Stimulated activated CD4-positive, alpha-beta T cell treated with anti-CD3 and anti-CD28 coated beads, Interleukin-2, amount 100 ng/mL, for 24 hours (primary cell): Measurements from ENCODE around the gene ABLIM1.
A peak's percentile ranks its signal among the peaks of the same experiment; 100 is the strongest.

Experiments
- DNase-seq, 2 donors: peaks; one replicate each; pipeline ENCODE4 v3.0.0-alpha.2; 2020

The ABLIM1 gene

DNA sequence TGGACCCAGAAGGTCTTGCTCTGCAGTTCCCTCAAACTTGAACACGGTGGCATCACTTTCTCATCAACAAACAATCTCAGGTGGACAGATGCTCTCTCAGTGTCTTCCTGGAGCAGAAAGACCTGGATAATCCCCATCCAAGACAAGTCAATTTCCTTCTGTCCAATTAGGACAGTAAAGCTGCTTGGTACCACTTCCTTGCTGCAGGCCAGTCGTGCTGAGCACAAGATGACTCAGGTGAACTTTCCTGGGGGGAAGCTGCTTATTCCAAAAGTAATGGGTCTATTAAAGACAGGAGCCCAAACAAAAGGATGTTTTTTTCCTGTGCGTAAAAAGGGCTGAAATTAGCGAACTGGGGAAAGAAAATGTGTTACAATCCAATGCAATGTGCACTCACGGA lies 146.2 kb downstream of the ABLIM1 start:
- DNase-seq: no peak

DNA sequence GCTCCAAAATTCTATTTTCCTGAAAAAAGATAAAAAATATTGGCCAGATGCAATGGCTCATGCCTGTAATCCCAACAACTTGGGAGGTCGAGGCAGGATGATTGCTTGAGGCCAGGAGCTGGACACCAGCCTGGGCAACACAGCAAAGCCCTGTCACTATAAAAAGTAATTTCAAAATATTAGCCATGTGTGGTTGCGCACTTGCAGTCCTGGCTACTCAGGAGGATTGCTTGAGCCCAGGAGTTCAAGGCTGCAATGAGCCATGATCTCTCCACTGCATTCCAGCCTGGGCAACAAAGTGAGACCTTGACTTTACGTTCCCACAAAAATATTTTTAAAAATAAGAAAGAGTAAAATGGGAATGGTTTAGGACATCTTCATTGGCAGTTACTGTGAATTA lies 149.7 kb downstream of the ABLIM1 start:
- no peak for DNase-seq

DNA sequence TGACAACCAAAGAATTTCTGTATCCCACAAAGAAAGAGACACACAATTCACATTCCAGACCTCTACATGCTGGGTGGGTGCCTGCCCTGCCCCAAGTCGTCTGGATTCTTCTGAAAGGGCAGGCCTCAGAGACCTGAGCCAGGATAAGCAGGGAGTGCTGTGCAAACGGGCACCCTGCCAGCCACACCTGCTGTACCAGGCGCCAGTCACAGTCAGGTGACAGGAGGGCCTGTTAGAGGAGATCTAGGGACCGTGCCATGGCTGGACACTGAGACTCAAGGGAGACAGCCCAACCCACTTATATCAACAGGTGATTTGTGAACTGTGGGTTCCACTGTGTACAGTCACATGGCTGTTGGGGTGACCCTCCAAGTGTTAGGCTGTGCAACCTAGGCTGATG lies 150.6 kb downstream of the ABLIM1 start:
- no peak for DNase-seq

DNA sequence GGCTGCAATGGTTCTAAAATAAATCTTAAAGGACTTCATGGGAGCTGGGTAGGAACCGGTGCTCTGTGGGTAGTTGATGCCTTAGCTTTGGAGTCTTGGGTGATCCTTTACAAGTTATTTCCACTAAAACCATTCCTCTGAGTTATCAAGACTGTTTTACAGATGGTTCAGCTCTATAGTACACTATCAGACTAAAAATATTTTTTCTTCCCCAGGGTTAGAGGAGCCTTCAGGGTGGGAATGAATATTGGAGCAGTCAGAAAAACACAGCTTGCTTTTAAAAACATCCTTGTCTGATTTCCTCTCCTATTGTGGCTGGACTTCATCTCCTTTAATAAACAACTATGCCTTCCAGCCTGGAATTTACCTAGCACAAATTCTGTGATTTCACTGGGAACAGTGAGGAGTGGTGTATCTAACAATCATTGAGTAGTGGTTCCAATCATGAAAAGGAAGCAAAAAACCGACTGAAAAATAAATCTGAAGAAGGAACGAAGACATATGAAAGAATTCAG lies 151.1 kb downstream of the ABLIM1 start:
- DNase-seq: no peak

DNA sequence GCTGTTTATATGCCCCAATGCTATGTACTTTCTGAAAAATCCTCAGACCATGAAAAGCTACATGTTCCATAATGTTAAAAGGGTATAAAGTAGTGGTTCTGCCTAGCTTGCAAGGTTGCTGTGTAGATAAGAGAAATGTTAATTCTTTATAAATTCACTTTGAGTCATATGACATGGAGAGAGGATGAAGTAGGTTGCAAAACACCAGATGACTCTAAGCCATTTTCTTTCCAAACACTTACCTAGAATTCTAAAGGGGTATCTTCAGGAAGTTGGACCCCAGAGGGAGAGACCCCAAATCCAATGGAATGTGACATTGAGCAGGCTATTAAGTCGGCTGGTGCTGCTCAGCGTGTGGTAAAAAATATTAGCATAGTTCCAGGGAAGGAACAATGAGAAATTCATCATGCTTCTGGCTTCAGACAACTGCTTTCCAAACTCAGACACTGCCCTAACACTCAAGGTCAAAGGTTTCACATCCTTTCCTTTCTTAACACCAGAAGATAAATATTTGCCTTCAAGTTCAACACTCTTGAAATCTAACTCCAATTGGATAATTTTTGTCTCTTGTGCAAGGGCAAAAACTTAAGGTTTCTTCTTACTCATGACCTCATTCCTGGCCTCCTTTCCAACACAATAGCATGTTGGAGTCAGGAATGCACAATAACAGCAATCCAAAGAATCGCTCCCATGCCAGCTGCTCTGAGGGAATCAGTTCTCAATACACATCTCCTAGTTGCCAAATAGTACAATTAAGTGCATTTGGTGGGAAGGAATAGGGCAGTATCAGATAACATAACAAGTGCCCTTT lies 153.1 kb downstream of the ABLIM1 start:
- DNase-seq: no peak

DNA sequence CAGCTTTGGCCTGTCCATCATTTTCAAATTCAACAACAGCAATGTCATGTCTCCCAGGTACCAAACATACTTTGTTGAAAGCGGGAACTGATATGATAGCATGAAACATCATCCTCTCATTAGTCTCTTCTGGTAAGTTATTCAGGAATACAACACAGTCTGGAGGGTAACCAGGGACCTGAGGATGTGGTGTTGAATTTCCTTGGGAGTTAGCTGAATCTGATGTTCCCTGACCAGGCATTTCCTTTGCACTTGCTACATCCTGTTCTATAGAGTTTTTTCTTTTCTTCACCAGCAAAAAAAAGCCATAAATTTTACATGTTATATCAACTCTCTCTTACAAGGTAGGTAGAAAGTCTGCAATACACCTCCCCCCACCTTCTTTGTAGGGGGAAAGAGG lies 156.0 kb downstream of the ABLIM1 start:
- DNase-seq: no peak

DNA sequence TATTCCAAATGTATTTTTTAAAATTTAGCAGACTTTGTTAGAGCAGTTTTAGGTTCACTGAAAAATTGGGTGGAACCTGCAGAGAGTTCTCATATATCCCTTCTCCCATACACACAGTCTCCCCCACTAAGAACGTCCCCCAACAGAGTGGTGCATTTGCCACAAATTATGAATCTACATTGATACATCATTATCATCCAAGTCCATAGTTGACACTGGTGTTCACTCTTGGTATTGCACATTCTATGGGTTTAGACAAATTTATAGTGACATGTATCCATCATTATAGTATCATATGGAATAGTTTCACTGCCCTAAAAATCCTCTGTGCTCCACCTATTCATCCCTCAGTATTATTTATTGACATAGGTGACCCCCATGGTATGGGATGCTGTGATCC lies 156.4 kb downstream of the ABLIM1 start:
- DNase-seq: no peak

DNA sequence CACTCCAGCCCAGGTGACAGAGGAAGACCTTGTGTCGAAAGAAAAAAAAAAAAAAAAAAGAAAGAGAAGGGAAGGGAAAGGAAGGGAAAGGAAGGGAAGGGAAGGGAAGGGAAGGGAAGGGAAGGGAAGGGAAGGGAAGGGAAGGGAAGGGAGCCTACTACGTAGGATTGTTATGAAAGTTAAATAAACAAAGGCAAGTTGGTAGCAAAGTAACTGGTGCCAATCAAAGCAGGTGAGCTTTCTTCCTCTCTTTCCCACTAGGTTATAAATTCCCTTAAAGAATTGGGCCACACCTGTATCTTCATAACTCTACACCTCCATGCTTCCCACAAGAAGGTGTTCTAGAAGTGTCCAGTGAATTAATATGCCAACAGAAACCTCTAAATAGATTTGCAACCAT lies 157.4 kb downstream of the ABLIM1 start:
- DNase-seq: no peak

DNA sequence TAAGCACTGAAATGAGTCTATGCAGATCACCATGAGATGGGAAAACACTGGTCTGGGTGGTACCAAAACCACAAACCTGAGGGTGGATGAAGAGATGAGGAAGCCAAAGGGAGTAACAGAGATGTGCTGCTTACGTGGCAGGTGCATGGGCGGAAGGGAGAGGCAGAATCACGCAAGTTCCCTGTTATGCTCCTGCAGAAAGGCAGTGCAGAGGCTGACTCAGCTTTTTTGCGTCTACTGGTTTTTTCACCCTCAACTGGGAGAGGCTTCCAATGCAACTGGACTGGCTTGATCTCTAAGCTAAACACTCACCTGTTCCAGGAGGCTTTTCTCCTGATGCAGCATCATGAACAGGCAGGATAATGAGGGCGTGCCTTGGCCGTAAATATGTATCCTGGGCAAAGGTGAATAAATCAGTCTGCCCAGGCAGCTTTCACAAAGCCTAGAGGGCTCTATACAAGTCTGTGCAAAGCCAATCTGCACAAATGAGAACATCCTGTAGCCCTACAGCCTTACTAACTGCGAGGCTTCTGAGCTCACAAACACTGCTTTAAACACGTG lies 158.4 kb downstream of the ABLIM1 start:
- DNase-seq: peak; percentile 80 to 84

DNA sequence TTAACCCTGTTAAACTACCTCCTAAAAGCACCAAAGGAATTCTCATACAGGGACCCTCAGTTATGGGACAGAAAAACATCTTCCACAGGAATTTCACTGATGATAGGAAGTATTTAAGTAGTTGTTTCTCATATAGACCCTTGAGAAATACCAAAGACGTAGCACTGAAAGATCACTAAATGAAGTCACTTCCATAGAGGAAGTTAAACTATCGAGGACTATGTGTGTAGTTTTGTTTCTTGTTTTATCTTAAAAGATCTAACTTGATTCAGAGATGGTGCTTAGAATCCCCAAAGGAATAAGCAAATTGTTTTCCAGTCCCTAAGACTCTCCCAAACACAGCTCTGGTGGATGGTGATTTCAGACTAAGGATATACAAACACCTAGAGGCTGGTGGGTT lies 159.0 kb downstream of the ABLIM1 start:
- no peak for DNase-seq

DNA sequence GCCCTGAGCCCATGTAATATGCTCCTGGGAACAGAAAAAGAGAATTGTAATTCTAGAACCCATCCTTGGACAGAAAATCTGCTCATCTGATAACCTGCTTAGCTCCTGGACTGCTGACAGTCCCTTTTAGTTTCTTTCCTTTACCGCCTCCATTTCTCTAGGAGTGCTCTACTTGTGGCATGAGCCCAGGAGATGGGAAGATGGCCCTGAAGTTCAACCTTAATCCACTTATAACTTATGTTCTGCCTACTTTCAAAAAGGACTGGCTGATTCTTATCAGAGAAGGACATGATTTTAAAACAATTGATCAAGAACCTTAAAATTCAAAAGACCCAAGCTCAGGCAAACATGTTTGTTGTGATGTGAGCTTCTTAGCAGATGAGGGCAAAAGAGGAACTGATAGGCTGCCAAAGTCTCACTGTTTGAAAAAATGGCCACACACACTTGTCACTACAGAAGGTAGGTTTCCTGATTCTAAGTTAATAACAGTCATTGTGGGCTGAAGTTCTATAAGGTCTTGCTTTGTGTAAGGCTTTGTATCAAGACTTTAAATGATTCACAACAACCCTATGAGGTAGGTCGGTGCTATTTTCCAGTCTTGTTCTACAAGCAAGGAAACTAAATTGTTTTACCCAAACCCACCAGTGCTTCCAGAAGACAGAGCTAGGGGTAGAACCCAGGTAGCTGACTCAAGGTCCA lies 159.5 kb downstream of the ABLIM1 start:
- no peak for DNase-seq

DNA sequence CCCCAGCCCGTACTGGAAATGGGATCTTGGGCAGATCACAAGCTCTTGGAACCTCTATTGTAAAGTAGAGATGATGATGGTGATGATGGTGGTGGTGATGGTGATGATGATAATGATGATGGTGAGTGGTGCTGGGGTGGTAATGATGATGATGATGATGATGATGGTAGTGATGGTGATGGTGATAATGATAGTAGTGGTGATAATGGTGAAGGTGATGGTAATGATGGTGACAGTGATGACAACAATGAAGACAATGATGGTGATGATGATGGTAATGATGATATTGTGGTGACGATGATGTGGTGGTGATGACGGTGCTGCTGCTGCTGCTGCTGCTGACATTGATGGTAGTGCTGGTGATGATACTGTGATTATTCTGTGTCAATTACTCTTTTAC lies 162.8 kb downstream of the ABLIM1 start:
- no peak for DNase-seq

DNA sequence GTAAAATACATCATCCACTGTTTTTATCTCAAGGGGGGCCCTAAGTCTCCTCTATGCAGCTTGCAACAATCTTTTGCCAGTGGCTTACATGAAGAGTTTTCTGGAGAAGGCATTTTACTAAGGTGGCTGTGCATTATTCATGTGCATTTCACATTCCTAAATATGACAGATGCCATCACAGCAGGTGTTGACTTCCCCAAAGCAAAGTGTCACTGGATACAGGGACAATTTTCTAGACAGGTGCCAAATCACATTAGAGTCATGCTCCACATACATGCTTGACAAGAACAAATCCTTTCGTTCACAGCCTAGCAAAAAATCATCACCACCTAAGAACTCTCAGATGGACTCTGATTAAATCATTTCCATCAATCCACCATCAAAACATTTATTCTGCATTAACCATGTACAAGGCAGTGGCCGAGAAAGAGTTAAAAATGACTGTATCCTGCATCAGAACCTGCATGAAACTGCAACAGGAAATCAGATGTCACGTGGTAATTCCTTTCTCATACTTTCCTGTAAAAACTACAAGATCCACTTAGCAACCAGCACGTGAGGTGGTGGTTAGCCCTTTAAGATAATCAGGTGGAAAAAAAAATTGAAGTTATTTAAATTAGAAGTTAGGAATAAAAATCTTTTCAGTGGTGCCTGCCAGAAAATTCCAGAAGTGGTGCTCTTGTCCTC lies 165.6 kb downstream of the ABLIM1 start:
- DNase-seq: peak; percentile 35 to 39

DNA sequence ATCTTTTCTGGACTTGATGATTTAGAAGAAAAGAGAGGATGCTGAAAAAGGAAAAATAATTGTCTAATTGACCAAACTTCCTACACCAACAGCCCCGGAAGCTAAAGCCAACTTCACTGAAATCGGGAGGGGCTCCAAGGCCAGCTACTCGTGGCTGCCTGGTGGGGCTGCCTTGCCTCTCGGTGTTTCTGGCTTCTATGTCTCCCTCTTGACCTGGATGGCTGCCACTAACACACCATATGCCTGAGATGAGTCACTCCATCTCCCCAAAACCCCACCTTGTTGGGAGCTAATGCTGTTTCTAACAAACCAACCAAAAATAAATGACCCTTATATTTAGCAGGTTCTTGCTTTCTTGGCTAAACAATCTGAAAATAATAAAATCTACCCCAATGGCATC lies 166.1 kb downstream of the ABLIM1 start:
- DNase-seq: no peak

DNA sequence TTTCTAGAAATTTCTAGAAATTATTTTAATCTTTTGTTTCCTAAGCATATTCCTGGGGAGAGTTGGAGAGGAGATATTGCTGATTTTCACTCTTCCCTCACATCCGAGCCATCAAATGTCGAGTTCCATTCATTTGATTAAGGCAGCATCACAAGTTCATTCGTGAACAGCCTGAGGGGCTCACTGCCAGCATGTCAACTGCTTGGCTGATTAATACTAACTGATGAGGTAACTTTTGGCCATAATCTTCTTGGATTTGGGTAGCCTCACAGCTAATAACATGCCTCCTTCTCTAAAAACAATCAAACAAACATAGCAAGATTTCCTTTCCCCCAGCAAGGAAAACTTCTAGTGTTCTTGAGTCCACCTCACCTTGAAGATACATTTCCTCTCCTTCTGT lies 166.7 kb downstream of the ABLIM1 start:
- no peak for DNase-seq

DNA sequence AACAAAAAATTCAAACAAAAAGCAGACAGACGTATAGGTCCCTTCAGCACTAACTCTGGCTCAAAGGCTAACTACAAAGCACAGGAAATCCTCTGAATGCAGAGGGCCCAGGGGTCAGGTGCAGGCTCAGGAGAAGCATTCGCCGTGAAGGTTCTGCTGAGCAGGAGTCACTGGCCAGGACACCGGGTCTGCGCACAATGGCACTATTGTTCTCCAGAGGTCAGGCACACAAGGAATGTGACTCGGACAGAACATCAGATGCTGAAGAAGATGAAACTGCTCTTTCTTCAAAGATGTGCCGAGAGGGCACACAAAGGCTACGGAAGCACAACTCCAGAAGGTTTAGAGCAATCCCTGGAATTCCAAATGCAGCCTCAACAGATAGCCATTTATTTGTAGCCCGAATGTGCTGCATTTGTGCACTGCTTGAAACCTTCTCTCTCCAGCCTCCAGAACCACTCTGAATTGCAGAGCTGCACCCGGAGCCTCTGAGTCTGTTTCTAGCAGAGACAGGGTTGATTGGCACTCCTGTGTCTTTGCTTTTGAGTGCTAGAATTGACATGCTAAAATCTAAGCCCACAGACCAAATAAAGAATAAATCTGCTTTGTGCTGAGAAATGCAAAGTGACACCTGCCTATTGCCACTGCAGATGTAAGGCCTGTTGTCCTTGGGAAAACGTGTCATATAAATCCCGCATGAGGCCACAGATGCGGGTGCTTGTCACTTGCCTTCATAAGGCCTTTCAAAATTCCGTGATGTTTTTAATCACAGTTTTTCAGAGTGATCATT lies 168.4 kb downstream of the ABLIM1 start:
- no peak for DNase-seq

DNA sequence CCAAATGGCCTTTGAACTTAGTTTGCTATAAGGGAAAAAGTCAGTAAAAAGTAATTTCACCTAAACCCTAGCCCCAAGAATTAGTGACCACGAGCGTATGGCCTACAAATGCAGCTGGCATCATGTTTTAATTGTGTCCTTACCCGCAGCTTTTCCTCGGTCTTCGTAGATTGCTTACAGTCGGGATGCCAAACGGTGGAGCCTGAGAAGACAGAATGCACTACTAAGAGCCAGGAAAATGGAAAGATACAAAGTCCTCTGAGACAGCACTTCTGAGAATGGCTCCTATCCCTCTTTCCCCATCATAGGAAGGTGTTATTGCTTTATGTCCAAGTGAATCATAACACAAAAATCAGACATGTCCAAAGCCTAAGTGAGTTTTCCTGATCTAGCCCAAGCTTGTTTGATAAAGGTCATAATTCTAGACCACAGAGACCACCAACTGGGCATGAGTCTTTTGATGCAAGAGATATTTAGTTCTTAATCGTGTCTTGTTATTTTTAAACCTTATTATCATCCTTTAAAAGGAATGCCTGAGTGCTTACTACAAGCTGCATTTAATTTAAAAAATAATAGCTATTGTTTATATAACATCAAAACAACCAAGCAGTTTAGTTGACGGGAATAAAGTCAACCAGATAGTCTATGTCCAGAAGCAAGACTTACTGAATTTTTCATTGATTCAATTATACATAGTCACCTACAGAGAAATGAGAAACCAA lies 170.1 kb downstream of the ABLIM1 start:
- DNase-seq: no peak

DNA sequence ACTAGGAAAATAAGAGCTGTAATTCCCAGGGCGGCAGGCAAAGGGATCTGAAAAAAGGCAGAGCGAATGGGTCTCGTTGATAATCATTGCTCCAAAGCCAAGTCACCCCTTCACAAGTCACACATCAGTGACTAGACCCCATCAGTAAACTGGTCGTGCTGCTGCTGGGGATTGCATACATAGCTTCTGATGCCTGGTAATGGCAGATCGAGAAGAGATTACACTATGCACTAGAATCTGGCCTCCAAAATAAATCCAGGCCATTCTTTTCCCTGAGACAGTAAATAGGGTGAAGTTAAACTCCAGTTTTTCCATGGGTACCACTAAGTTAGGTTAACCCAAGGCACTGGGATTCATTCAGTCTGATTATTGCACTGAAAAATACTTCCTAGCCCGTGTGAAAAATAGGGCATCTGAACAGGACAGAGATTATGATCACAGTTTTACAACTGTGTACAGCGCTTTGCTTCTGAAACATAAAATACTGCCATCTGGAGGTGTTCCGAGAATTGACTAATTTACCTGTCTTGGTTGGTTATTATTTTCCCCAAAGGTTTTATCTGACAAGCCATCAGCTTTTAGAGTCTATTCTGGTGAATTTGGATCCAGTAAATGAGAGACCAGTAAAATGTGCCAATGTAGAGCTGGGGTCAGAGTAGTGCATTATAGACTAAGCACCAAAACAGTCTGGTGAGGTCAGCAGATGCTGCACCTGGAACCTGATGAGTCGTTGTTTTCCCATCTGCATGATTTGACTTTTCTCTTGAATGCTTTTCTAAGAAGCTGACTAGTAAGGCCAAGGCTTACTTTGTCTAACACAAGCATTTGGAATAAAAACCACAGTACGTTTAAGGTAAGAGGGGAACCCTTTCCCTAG lies 170.9 kb downstream of the ABLIM1 start:
- DNase-seq: no peak

DNA sequence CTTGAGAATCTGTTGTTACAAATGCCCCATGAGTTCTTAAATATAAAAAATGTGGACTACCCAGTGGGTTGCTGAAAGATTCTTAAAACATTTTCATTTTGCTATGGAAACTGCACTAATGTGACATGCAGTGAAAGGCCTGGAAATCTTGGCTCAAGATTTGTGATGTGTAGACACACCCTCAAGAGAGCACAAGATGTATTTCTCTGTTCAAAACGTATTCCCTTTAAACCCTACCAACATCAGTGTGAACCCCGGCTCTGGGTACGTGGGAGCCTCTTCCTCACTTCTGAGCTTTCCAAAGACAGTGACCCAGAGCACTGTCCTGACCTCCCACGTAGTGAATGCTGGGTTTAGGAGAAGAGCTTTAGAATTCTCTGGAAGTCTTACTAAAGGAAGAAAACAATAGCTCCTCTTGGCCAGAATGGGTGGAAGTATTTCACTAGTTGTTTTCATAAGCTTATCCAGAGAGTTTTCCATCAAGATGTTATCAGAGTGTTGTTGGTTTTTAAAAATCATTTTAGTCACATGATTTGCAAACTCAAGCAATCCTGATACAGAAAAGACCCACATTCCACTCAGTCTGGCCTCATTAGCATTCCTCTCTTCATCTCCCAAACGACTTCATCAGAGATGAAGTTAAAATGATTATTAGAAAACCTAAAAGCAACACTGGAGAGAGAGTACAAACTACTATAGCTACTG lies 172.2 kb downstream of the ABLIM1 start:
- DNase-seq: no peak

DNA sequence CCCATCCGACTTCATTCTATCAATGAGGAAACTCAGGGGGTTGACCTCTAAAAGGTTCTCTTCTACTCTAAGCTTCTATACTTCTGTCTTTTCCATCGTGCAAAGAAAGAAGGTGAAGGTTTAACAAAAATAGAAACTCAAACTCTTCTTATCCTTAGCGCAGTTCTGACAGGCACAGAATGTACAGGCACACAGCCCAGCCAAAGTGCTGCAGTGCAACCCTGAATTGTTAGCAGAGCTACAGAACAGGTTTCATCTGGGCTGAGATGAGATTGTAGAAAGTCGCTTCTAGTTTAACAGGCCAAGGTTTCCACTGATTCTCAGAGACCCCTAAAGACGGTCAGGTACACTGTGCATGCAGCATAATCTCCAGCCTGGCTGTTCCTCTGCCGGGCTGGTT lies 174.5 kb downstream of the ABLIM1 start:
- no peak for DNase-seq
